SK-N-SH (cell line): ENCODE data around the gene LRRC36. TPM values are rescaled to one million over a fixed set of nuclear protein-coding genes. Genes with fewer than 3 reads are reported as not detected.
A peak's percentile ranks its signal among the peaks of the same experiment; 100 is the strongest.

Experiments used
- CTCF ChIA-PET: fragments of 300-600, 350-600 bp; formaldehyde crosslinking; extraction: SDS; loops from one replicate; lab custom pipeline; 2021; lab: Yijun Ruan, JAX
- POLR2A ChIA-PET: fragments of 350-600 bp; sonication (Branson Sonifier 250); formaldehyde crosslinking; extraction: SDS; loops from one replicate; lab custom pipeline; 2020; ENCODE audit warnings: antibody characterized with exemption, inconsistent platforms; lab: Yijun Ruan, JAX
- DNase-seq: peaks from one replicate; pipeline ENCODE4 v3.0.0; 2012
- H2AFZ ChIP-seq: fragments of 200-600 bp; sonication (generic); 2 replicates; pipeline ENCODE4 v1.8.1; 2016; ENCODE audit warnings: antibody characterized with exemption, mild to moderate bottlenecking, low read depth
- H3F3A ChIP-seq: fragments of 200-600 bp; sonication (generic); replicated peaks from 2 replicates; pipeline ENCODE3; 2016; ENCODE audit warnings: antibody characterized with exemption, mild to moderate bottlenecking; ENCODE audit not compliant: insufficient read depth
- H3K27ac ChIP-seq, 2 experiments: fragments of 200-500 bp in 1 of 2; fragments of 200-600 bp in 1 of 2; sonication (Bioruptor generic) in 1 of 2; sonication (generic), shearing (Covaris generic) in 1 of 2; 2 replicates each; pipeline versions ENCODE4 v1.5.1 to v1.6.1; 2014 to 2016; ENCODE audit warnings: low read depth in 2 of 2, inconsistent platforms in 1 of 2, low read length in 1 of 2, mild to moderate bottlenecking in 1 of 2, mixed read lengths in 1 of 2
- H3K27me3 ChIP-seq: fragments of 200-600 bp; sonication (generic), shearing (Covaris generic); 2 replicates; pipeline ENCODE4 v1.6.1; 2016; ENCODE audit warnings: mixed run types; ENCODE audit not compliant: insufficient read depth
- H3K36me3 ChIP-seq, 2 experiments: fragments of 200-500 bp in 1 of 2; fragments of 200-600 bp in 1 of 2; sonication (Bioruptor generic) in 1 of 2; sonication (generic) in 1 of 2; replicated peaks in 1 of 2; 2 replicates each; pipeline versions ENCODE3 to v1.5.1; 2014 to 2016; ENCODE audit warnings: low read length in 1 of 2, mild to moderate bottlenecking in 1 of 2; ENCODE audit not compliant: insufficient read depth in 2 of 2, control insufficient read depth in 1 of 2
- H3K4me1 ChIP-seq, 2 experiments: fragments of 200-500 bp in 1 of 2; fragments of 200-600 bp in 1 of 2; sonication (Bioruptor generic) in 1 of 2; sonication (generic), shearing (Covaris generic) in 1 of 2; 2 replicates each; pipeline versions ENCODE4 v1.5.1 to v1.6.1; 2014 to 2016; ENCODE audit warnings: low read depth in 1 of 2, low read length in 1 of 2, mixed run types in 1 of 2; ENCODE audit not compliant: insufficient read depth in 2 of 2, control insufficient read depth in 1 of 2
- H3K4me2 ChIP-seq: fragments of 200-600 bp; sonication (generic), shearing (Covaris generic); 2 replicates; pipeline ENCODE4 v1.6.1; 2017; ENCODE audit warnings: mixed run types
- H3K4me3 ChIP-seq, 2 experiments: fragments of 200-500 bp in 1 of 2; fragments of 200-600 bp in 1 of 2; sonication (Bioruptor generic) in 1 of 2; sonication (generic), shearing (Covaris generic) in 1 of 2; 2 replicates each; pipeline versions ENCODE4 v1.5.1 to v1.8.1; 2014 to 2016; ENCODE audit warnings: low read depth in 2 of 2, inconsistent platforms in 1 of 2, low read length in 1 of 2, mild to moderate bottlenecking in 1 of 2, mixed read lengths in 1 of 2, moderate library complexity in 1 of 2
- H3K79me2 ChIP-seq: fragments of 200-600 bp; sonication (generic); 2 replicates; pipeline ENCODE4 v1.8.1; 2017; ENCODE audit warnings: mild to moderate bottlenecking; ENCODE audit not compliant: insufficient read depth
- H3K9ac ChIP-seq: fragments of 200-600 bp; sonication (generic); 2 replicates; pipeline ENCODE4 v1.6.1; 2017; ENCODE audit warnings: mixed run types
- H3K9me2 ChIP-seq: fragments of 200-600 bp; sonication (generic); 2 replicates; pipeline ENCODE4 v1.6.1; 2017; ENCODE audit warnings: mixed run types
- H3K9me3 ChIP-seq: fragments of 200-600 bp; sonication (generic); 2 replicates; pipeline ENCODE4 v1.6.1; 2017; ENCODE audit warnings: mixed run types, mild to moderate bottlenecking, moderate library complexity
- H4K20me1 ChIP-seq: fragments of 200-600 bp; sonication (generic); 2 replicates; pipeline ENCODE4 v1.6.1; 2017; ENCODE audit warnings: mild to moderate bottlenecking, mixed run types; ENCODE audit not compliant: insufficient read depth
- CHD2 ChIP-seq: fragments of 150-350 bp; IDR thresholded peaks from 2 replicates; pipeline ENCODE4 v1.6.1; 2018; ENCODE audit warnings: low read length; ENCODE audit not compliant: partially characterized antibody
- ELF1 ChIP-seq: IDR thresholded peaks from 2 replicates; pipeline ENCODE4 v1.4.0; 2012
- EZH2phosphoT487 ChIP-seq: fragments of 200-600 bp; sonication (generic); IDR thresholded peaks from 2 replicates; pipeline ENCODE4 v1.6.1; 2017; ENCODE audit warnings: low read depth, mixed run types, mild to moderate bottlenecking, antibody characterized with exemption, moderate library complexity, borderline replicate concordance
- FOXJ3 ChIP-seq: sonication (generic); formaldehyde crosslinking; IDR thresholded peaks from 2 replicates; pipeline ENCODE4 v1.5.1; 2020; ENCODE audit warnings: mild to moderate bottlenecking, missing genetic modification reagents
- MEF2A ChIP-seq: IDR thresholded peaks from 2 replicates; pipeline ENCODE4 v1.4.0; 2012; ENCODE audit warnings: low read depth, borderline replicate concordance
- MXI1 ChIP-seq: IDR thresholded peaks from 2 replicates; pipeline ENCODE4 v1.6.1; 2012; ENCODE audit warnings: mild to moderate bottlenecking, low read depth, low read length, improper control_type of control experiment
- NFIC ChIP-seq: IDR thresholded peaks from 2 replicates; pipeline ENCODE4 v1.4.0; 2012; ENCODE audit warnings: borderline replicate concordance
- NRF1 ChIP-seq: IDR thresholded peaks from 2 replicates; pipeline ENCODE4 v1.6.1; 2012; ENCODE audit warnings: low read depth, mild to moderate bottlenecking, low read length
- RAD21 ChIP-seq: IDR thresholded peaks from 2 replicates; pipeline ENCODE4 v1.6.1; 2012; ENCODE audit warnings: mild to moderate bottlenecking, low read length
- RXRA ChIP-seq: IDR thresholded peaks from 2 replicates; pipeline ENCODE4 v1.4.0; 2012; ENCODE audit warnings: low read depth, mild to moderate bottlenecking, borderline replicate concordance
- SMC3 ChIP-seq: IDR thresholded peaks from 2 replicates; pipeline ENCODE4 v1.6.1; 2012; ENCODE audit warnings: low read depth, low read length, improper control_type of control experiment
- TAF1 ChIP-seq: IDR thresholded peaks from 2 replicates; pipeline ENCODE4 v1.6.1; 2012; ENCODE audit warnings: low read depth, mild to moderate bottlenecking, low read length, moderate library complexity, borderline replicate concordance
- TCF12 ChIP-seq: IDR thresholded peaks from 2 replicates; pipeline ENCODE4 v1.4.0; 2012
- WGBS: methylation state at CpG from one replicate; pipeline ENCODE4 v1.1.6; 2017; ENCODE audit warnings: low lambda C conversion rate; 5-methylcytosine and 5-hydroxymethylcytosine counted together
- polyA plus RNA-seq, 3 experiments: library from polyadenylated mRNA; depleted of rRNA; stranded (reverse); fragments of >200 nt; gene quantifications; 2 replicates each; pipeline ENCODE4 v1.2.3, GENCODE V29; 2012
- TF ChIP-seq, protein P1 (sequence below): fragments of 200-600 bp; sonication (generic); IDR thresholded peaks from 2 replicates; pipeline ENCODE4 v1.6.1; 2017; ENCODE audit warnings: antibody characterized with exemption, mild to moderate bottlenecking, moderate library complexity
- TF ChIP-seq, protein P2 (sequence below): fragments of 150-350 bp; IDR thresholded peaks from 2 replicates; pipeline ENCODE4 v1.6.1; 2016; ENCODE audit warnings: mild to moderate bottlenecking, low read depth, low read length
- TF ChIP-seq, protein P3 (sequence below): fragments of 150-350 bp; IDR thresholded peaks from 2 replicates; pipeline ENCODE4 v1.6.1; 2017; ENCODE audit warnings: antibody characterized with exemption, low read length, low read depth, borderline replicate concordance

Gene LRRC36
- polyA plus RNA-seq, 1 of the 3 experiments (the other 2 are of a cell fraction) = 0.92 TPM

DNA sequence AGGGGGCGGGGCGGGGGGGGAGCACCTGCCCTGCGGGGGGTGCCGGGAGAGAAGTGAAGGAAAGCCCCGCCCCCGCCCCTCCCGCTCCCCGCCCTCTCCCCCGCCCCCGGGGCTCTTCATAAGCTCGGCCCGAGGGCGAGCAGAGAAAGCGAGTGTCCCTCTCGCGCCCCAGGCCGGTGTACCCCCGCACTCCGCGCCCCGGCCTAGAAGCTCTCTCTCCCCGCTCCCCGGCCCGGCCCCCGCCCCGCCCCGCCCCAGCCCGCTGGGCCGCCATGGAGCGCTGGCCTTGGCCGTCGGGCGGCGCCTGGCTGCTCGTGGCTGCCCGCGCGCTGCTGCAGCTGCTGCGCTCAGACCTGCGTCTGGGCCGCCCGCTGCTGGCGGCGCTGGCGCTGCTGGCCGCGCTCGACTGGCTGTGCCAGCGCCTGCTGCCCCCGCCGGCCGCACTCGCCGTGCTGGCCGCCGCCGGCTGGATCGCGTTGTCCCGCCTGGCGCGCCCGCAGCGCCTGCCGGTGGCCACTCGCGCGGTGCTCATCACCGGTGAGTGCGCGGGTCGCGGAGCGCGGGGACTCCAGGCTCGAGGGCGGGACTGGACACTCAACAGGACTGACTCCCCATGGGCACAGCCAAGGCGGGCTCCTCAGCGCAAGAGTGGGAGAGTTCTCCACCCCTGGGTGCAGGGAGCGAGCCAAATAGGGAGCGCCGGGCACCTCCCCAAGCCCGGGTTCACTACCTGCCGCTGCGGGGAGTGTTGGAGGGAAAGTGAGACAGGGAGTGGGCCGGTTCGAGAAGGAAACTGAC is 104.6 kb downstream of the LRRC36 start, which contains the start of gene HSD11B2:
HSD11B2 (plus strand) TSS at position 145 of the 798 bp plus-strand sequence; CDS start at position 273, 128 bp downstream.
- no peaks in the 10 kb centered on the region for H3K9me3 ChIP-seq
- no peaks in the 10 kb centered on the region for H3K9me2 ChIP-seq
- CTCF ChIA-PET = interaction anchor here (0.7 to 3.1 kb wide), 12 partner anchors 11 to 141 kb away, joined by 3 to 16 read pairs (median 4); partner anchors contain the start of genes ATP6V0D1, LRRC36 and ZDHHC1
- TF ChIP-seq RAD21 (peak; percentile 19; the same call in 1 of the 2 replicates), SMC3 (peak; percentile 25; the same call in 1 of the 2 replicates), NFIC (no peak), MXI1 (peak; percentile 35; the same call in 1 of the 2 replicates), NRF1 (peak; percentile 34; the same call in 1 of the 2 replicates)
- TF ChIP-seq, protein P1, sequence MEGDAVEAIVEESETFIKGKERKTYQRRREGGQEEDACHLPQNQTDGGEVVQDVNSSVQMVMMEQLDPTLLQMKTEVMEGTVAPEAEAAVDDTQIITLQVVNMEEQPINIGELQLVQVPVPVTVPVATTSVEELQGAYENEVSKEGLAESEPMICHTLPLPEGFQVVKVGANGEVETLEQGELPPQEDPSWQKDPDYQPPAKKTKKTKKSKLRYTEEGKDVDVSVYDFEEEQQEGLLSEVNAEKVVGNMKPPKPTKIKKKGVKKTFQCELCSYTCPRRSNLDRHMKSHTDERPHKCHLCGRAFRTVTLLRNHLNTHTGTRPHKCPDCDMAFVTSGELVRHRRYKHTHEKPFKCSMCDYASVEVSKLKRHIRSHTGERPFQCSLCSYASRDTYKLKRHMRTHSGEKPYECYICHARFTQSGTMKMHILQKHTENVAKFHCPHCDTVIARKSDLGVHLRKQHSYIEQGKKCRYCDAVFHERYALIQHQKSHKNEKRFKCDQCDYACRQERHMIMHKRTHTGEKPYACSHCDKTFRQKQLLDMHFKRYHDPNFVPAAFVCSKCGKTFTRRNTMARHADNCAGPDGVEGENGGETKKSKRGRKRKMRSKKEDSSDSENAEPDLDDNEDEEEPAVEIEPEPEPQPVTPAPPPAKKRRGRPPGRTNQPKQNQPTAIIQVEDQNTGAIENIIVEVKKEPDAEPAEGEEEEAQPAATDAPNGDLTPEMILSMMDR = peak; percentile 17; the same call in 1 of the 2 replicates
- H2AFZ ChIP-seq = no peak within 1 kb of the TSS
- H3K36me3 ChIP-seq = no peaks in the 10 kb centered on the region
- 12% methylated on average over 28 of the region's 87 CpGs for WGBS
- no peak within 1 kb of the TSS for H3K27ac ChIP-seq
- H3K4me3 ChIP-seq = peak within 1 kb of the TSS; percentile 40 to 43
- H3K4me2 ChIP-seq = peak within 1 kb of the TSS; percentile 74
- H3K4me1 ChIP-seq = peaks cover 0 to 12% of the 10 kb centered on the region in 2 experiments; a peak in 1 of 4 replicates
- H3K27me3 ChIP-seq = no peaks in the 10 kb centered on the region; the same call in 1 of the 2 replicates
- H3K79me2 ChIP-seq = no peaks in the 10 kb centered on the region
- POLR2A ChIA-PET = interaction anchor here (0.9 to 1.1 kb wide), 2 partner anchors 12 to 13 kb away, joined by 3 to 4 read pairs; no protein-coding TSS in a partner anchor
- peak; percentile 93 for DNase-seq
- H3K9ac ChIP-seq = no peak within 1 kb of the TSS
- no peaks in the 10 kb centered on the region for H4K20me1 ChIP-seq
- no peaks in the 10 kb centered on the region for H3F3A ChIP-seq

DNA sequence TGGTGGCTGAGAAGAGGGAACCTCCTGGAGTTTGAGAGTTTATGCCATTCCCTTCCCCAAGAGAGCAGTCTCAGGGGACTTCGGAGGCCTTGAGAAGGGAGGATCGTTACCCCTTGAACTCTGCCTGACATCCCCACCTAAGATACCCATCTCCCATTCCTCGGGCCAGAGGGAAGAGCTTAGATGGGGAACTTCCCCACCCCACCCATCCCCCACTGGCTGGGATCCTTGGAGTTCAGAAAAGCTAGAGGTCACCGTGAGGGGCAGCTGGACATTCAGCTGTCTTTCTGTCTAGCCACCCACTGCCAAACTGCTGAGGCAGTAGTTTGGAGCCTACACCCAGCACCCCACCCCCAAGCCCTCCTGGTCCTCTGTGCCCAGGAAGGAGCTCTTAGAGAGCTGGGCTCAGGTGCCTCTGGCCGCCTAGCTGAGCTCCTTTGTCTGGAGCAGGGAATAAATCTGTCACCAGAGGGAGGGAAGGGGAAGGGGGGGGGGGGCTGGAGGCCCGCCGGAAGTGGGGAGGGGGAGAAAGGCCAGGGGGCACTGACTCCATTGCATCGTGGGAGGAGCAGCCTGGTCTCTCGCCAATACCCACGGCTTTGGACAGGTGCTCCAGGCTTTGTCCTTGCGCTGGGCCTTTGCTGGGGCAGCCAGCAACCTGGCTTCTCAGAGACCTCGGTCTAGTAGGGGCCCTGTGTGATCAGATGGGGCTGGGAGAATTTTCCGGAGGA is 105.3 kb downstream of the LRRC36 start:
- peaks cover 0 to 12% of the 10 kb centered on the region in 2 experiments; a peak in 1 of 4 replicates for H3K4me1 ChIP-seq
- H3K9me2 ChIP-seq = no peaks in the 10 kb centered on the region
- no peak overlapping the region for H3K27ac ChIP-seq
- 74% methylated on average over 9 of the region's 13 CpGs for WGBS
- H3K79me2 ChIP-seq = no peaks in the 10 kb centered on the region
- DNase-seq = peak; percentile 51
- no peaks in the 10 kb centered on the region for H4K20me1 ChIP-seq
- no peaks in the 10 kb centered on the region for H3F3A ChIP-seq
- ChIA-PET CTCF (interaction anchor here (1.0 to 3.1 kb wide), 7 partner anchors 15 to 105 kb away, joined by 3 to 16 read pairs (median 6); partner anchors contain the start of genes ATP6V0D1, LRRC36 and ZDHHC1), POLR2A (interaction anchor here (0.8 to 1.1 kb wide), 2 partner anchors 10 to 13 kb away, joined by 3 read pairs; no protein-coding TSS in a partner anchor)
- H3K4me2 ChIP-seq = peak overlapping the region; percentile 66; the same call in 1 of the 2 replicates
- H3K9me3 ChIP-seq = no peaks in the 10 kb centered on the region
- H3K27me3 ChIP-seq = no peaks in the 10 kb centered on the region; the same call in 1 of the 2 replicates
- H3K36me3 ChIP-seq = peaks cover 0 to 2% of the 10 kb centered on the region in 2 experiments
- peak overlapping the region; percentile 40 to 43; a peak in 2 of 4 replicates for H3K4me3 ChIP-seq
- no peak overlapping the region for H2AFZ ChIP-seq
- no peak overlapping the region for H3K9ac ChIP-seq
- TF ChIP-seq CHD2 (no peak), RAD21 (no peak), MXI1 (no peak), MEF2A (no peak), ELF1 (no peak), EZH2phosphoT487 (no peak), RXRA (no peak), TAF1 (no peak), TCF12 (no peak), FOXJ3 (CRISPR knock-in tag) (no peak)
- TF ChIP-seq, protein P2, sequence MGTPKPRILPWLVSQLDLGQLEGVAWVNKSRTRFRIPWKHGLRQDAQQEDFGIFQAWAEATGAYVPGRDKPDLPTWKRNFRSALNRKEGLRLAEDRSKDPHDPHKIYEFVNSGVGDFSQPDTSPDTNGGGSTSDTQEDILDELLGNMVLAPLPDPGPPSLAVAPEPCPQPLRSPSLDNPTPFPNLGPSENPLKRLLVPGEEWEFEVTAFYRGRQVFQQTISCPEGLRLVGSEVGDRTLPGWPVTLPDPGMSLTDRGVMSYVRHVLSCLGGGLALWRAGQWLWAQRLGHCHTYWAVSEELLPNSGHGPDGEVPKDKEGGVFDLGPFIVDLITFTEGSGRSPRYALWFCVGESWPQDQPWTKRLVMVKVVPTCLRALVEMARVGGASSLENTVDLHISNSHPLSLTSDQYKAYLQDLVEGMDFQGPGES = no peak
- TF ChIP-seq, protein P3, sequence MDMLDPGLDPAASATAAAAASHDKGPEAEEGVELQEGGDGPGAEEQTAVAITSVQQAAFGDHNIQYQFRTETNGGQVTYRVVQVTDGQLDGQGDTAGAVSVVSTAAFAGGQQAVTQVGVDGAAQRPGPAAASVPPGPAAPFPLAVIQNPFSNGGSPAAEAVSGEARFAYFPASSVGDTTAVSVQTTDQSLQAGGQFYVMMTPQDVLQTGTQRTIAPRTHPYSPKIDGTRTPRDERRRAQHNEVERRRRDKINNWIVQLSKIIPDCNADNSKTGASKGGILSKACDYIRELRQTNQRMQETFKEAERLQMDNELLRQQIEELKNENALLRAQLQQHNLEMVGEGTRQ = no peak
